ENCODE measurements around the gene MYH10.

MYH10 gene

DNA sequence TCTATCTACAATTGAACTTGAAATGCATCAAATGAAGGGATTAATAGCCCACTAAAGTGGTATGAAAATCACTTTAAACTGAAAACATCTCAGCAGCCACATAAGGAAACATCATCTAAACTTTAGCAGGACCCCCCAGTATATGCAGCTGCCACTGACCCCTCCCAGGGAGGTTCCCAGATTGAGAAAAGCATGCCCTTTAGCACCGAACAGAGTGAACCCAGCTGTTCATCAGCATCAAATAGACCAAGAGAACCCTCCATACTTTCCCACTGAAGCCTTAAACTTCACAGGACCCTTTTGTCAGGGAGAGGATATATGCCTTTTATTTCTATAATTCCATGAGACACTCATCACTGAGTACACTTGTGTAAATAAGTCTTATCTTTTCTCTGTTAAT, 44.6 kb downstream of the MYH10 start:
- H3K4me3 ChIP-seq (ENCODE audit: low read depth, low read length), result no peak overlapping the region
- CTCF ChIA-PET, result no interaction called here
- TF ChIP-seq ZNF692 (tag by site-specific recombination; IDR thresholded peaks at IDR 0.05), result no peak
- no peak for TF ChIP-seq ZNF354C (tag by site-specific recombination; IDR thresholded peaks at IDR 0.05; ENCODE audit: borderline replicate concordance, low read depth)
- TF ChIP-seq ZNF624 (tag by site-specific recombination; IDR thresholded peaks at IDR 0.05), result no peak
- TF ChIP-seq ZNF76 (tag by site-specific recombination; IDR thresholded peaks at IDR 0.05; ENCODE audit: borderline replicate concordance, low read depth), result no peak
- TF ChIP-seq, protein P1, sequence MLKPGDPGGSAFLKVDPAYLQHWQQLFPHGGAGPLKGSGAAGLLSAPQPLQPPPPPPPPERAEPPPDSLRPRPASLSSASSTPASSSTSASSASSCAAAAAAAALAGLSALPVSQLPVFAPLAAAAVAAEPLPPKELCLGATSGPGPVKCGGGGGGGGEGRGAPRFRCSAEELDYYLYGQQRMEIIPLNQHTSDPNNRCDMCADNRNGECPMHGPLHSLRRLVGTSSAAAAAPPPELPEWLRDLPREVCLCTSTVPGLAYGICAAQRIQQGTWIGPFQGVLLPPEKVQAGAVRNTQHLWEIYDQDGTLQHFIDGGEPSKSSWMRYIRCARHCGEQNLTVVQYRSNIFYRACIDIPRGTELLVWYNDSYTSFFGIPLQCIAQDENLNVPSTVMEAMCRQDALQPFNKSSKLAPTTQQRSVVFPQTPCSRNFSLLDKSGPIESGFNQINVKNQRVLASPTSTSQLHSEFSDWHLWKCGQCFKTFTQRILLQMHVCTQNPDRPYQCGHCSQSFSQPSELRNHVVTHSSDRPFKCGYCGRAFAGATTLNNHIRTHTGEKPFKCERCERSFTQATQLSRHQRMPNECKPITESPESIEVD (tag by site-specific recombination; IDR thresholded peaks at IDR 0.05), result 0 out of 2 replicates have a peak, but pooled peaks have one; percentile 21
- TF ChIP-seq, protein P2, sequence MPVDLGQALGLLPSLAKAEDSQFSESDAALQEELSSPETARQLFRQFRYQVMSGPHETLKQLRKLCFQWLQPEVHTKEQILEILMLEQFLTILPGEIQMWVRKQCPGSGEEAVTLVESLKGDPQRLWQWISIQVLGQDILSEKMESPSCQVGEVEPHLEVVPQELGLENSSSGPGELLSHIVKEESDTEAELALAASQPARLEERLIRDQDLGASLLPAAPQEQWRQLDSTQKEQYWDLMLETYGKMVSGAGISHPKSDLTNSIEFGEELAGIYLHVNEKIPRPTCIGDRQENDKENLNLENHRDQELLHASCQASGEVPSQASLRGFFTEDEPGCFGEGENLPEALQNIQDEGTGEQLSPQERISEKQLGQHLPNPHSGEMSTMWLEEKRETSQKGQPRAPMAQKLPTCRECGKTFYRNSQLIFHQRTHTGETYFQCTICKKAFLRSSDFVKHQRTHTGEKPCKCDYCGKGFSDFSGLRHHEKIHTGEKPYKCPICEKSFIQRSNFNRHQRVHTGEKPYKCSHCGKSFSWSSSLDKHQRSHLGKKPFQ (tag by site-specific recombination; IDR thresholded peaks at IDR 0.05), result no peak
- no peaks in the 10 kb centered on the region for H3K9me3 ChIP-seq (ENCODE audit: control insufficient read depth, insufficient read depth, low read depth, low read length)
- H3K27ac ChIP-seq (ENCODE audit: extremely low read depth, low read depth, low read length), result no peak overlapping the region
- H3K4me1 ChIP-seq (ENCODE audit: control insufficient read depth, insufficient read depth, low read length), result peaks cover 9% of the 10 kb centered on the region; the same call in 1 of the 2 replicates
- POLR2A ChIA-PET, result no interaction called here
- peaks cover 5 to 19% of the 10 kb centered on the region in 2 experiments for H3K36me3 ChIP-seq (ENCODE audit: control insufficient read depth in 2 of 2, insufficient read depth in 1 of 2, low read length in 2 of 2)

DNA sequence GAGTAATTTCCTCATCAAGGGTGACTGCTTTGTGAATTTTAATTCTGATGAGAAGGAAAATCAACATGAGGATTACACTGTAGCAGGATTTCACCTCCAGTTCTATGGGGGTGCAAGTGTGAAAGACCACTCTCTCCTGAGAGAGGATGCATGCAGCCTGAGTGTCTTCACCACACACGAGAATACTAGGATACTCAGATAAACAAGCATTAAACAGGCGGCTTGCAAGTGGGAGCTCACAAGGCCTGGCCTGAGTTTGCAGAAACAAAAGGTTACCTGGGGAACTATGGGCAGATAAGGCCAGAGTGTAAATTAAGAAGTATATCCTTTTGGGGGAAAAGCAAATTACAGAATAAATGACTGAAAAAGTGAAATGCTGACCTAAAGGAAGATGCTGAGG, 46.6 kb downstream of the MYH10 start:
- no peak overlapping the region for H3K27ac ChIP-seq (ENCODE audit: extremely low read depth, low read depth, low read length)
- peaks cover 8 to 19% of the 10 kb centered on the region in 2 experiments for H3K36me3 ChIP-seq (ENCODE audit: control insufficient read depth in 2 of 2, insufficient read depth in 1 of 2, low read length in 2 of 2)
- TF ChIP-seq ZNF791 (tag by site-specific recombination; IDR thresholded peaks at IDR 0.05) (no peak), ZNF26 (tag by site-specific recombination; IDR thresholded peaks at IDR 0.05) (peak; percentile 86)
- no peak overlapping the region for H3K4me3 ChIP-seq (ENCODE audit: low read depth, low read length)
- ChIA-PET POLR2A (interaction anchor here (0.6 kb wide), 1 partner anchor 47 kb away, joined by 3 read pairs; the partner anchor contains the start of gene MYH10), CTCF (interaction anchor here (0.9 to 1.0 kb wide), 2 partner anchors 36 to 200 kb away, joined by 3 read pairs; no protein-coding TSS in a partner anchor)
- H3K4me1 ChIP-seq (ENCODE audit: control insufficient read depth, insufficient read depth, low read length), result peaks cover 9% of the 10 kb centered on the region; the same call in 1 of the 2 replicates
- no peaks in the 10 kb centered on the region for H3K9me3 ChIP-seq (ENCODE audit: control insufficient read depth, insufficient read depth, low read depth, low read length)

DNA sequence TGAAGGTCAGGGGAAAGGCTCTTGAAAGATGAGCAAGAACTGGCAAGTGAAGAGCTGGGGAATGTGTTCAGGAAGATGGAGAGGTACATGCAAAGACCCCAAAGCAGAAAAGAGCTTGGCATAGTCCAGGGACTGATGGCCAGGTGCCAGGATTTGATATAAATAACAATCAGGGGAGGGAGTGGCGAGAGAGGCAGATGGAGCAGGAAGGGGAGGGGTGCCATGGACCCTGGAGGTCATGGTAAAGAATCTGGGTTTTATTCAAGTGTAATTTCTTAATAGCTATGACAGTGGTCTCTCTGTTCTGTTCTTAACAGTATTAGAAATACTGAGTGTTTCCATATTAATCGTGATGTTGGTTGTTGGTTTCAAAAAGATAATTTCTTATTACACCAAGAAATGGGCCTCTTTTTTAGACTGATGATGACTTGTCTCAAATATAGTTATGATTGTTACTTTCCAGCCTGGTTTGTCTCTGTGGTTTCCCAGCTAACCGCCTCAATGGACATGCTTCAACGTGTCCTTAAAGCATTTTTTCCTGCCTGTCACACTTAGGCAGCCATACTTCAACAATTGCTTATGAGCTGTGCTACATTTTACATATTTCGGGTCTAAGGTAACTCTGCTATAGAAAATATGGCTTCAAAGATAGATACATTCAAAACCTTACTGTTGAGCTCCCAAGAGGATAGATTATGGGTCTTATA, 49.4 kb downstream of the MYH10 start:
- Histone ChIP-seq H3K27ac (ENCODE audit: extremely low read depth, low read depth, low read length) (no peak overlapping the region), H3K36me3 (ENCODE audit: control insufficient read depth in 2 of 2, insufficient read depth in 1 of 2, low read length in 2 of 2) (peaks cover 8 to 22% of the 10 kb centered on the region in 2 experiments), H3K9me3 (ENCODE audit: control insufficient read depth, insufficient read depth, low read depth, low read length) (no peaks in the 10 kb centered on the region), H3K4me3 (ENCODE audit: low read depth, low read length) (no peak overlapping the region), H3K4me1 (ENCODE audit: control insufficient read depth, insufficient read depth, low read length) (peaks cover 6% of the 10 kb centered on the region; the same call in 1 of the 2 replicates)
- POLR2A ChIA-PET, result interaction anchor here (1.2 kb wide), 1 partner anchor 9 kb away, joined by 3 read pairs; no protein-coding TSS in a partner anchor
- CTCF ChIA-PET, result interaction anchor here (0.5 to 1.0 kb wide), 2 partner anchors 165 to 281 kb away, joined by 4 to 9 read pairs; no protein-coding TSS in a partner anchor
- no peak for TF ChIP-seq ZNF132 (tag by site-specific recombination; IDR thresholded peaks at IDR 0.05; ENCODE audit: borderline replicate concordance)
- no peak for TF ChIP-seq ZNF623 (tag by site-specific recombination; IDR thresholded peaks at IDR 0.05)
- TF ChIP-seq, protein P3, sequence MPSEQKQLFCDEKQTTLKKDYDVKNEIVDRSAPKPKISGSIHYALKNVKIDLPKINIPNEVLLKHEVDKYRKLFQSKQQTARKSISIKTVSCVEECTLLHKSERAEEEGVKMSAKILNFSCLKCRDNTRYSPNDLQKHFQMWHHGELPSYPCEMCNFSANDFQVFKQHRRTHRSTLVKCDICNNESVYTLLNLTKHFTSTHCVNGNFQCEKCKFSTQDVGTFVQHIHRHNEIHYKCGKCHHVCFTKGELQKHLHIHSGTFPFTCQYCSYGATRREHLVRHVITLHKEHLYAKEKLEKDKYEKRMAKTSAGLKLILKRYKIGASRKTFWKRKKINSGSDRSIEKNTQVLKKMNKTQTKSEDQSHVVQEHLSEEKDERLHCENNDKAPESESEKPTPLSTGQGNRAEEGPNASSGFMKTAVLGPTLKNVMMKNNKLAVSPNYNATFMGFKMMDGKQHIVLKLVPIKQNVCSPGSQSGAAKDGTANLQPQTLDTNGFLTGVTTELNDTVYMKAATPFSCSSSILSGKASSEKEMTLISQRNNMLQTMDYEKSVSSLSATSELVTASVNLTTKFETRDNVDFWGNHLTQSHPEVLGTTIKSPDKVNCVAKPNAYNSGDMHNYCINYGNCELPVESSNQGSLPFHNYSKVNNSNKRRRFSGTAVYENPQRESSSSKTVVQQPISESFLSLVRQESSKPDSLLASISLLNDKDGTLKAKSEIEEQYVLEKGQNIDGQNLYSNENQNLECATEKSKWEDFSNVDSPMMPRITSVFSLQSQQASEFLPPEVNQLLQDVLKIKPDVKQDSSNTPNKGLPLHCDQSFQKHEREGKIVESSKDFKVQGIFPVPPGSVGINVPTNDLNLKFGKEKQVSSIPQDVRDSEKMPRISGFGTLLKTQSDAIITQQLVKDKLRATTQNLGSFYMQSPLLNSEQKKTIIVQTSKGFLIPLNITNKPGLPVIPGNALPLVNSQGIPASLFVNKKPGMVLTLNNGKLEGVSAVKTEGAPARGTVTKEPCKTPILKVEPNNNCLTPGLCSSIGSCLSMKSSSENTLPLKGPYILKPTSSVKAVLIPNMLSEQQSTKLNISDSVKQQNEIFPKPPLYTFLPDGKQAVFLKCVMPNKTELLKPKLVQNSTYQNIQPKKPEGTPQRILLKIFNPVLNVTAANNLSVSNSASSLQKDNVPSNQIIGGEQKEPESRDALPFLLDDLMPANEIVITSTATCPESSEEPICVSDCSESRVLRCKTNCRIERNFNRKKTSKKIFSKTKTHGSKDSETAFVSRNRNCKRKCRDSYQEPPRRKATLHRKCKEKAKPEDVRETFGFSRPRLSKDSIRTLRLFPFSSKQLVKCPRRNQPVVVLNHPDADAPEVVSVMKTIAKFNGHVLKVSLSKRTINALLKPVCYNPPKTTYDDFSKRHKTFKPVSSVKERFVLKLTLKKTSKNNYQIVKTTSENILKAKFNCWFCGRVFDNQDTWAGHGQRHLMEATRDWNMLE (tag by site-specific recombination; conservative IDR thresholded peaks at IDR 0.05; ENCODE audit: low read depth), result no peak
- no peak for TF ChIP-seq ZNF157 (tag by site-specific recombination; IDR thresholded peaks at IDR 0.05)
- TF ChIP-seq ZNF311 (tag by site-specific recombination; IDR thresholded peaks at IDR 0.05; ENCODE audit: borderline replicate concordance), result no peak
- TF ChIP-seq ZNF280C (tag by site-specific recombination; IDR thresholded peaks at IDR 0.05), result no peak
- TF ChIP-seq ZNF501 (tag by site-specific recombination; IDR thresholded peaks at IDR 0.05), result no peak
